C1 segment of cervical spinal cord (tissue), 14 donors: Measurements from ENCODE around the gene PLCH1.

ENCODE experiments used
- DNase-seq, 14 donors: peaks; one replicate each; lab custom pipeline; 2025; lab: John Stamatoyannopoulos, UW

The PLCH1 gene

GRCh38 chr3:155550391-155550790 lies 194.5 kb downstream of the PLCH1 start:
- DNase-seq = no peak

DNA sequence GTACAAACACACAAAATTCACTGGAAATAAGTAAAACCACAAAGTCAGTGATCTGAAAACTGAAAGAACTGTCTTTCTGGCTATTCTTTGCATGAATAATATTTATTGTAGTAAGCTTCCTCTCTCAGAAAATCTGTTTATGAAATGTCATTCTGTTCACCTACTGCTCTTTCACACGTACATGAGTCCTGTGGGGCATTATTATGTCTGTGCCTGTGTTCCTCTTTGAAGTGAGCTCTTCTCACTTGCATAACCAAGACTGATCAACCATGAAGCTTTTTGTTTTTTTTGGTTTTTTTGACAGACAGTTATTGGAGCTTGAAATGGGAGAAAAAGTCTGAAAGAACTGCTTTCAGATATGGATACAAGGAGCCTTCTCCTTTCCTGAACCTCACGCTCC lies 195.8 kb downstream of the PLCH1 start:
- DNase-seq = no peak

DNA sequence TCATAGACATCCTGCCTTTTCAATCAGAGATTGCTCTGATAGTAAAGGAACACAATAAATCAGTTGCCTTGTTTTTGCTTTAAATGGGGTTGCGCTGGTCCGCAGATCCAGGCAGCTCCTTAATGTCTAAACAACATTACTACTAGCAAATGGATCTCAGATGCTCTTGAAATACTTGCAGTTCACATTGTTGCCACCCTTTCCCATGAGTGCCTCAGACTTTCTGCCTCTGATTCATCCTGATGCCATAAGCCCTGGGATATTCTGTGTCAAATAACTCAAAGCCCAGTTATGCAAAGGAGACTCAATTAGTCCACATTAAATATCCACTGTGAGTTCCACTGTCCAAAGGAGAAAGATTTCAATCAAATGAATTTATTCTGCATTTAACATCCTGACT lies 196.7 kb downstream of the PLCH1 start:
- DNase-seq = no peak

- DNase-seq = no peak
Measured at GRCh38 chr3:155535098-155535497, 209.8 kb downstream of the PLCH1 start.

- DNase-seq = no peak
Measured at GRCh38 chr3:155528579-155528978, 216.3 kb downstream of the PLCH1 start.

DNA sequence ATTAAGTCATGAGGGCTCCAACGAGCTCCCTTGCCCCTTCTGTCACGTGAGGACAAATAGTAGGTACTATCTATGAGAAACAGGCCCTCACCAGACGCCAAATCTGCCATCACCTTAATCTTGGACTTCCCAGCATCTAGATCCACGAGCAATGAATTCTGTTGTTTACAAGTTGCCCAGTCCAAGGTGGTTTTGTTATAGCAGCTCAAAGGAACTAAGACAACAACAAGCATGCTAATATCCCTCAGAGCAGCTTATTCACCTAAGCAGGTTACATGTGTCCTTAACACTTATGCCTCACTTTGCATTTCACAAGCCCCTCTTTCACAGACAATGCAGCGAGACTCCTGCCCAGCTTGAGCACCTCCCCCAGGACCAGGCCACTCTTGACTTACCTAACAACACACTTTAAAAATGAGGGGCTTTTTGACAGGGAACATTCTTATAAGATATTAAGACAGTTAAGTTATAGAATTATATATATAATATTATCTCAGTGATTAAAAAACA lies 219.5 kb downstream of the PLCH1 start:
- no peak for DNase-seq

GRCh38 chr3:155520463-155520862 lies 224.4 kb downstream of the PLCH1 start:
- no peak for DNase-seq

DNA sequence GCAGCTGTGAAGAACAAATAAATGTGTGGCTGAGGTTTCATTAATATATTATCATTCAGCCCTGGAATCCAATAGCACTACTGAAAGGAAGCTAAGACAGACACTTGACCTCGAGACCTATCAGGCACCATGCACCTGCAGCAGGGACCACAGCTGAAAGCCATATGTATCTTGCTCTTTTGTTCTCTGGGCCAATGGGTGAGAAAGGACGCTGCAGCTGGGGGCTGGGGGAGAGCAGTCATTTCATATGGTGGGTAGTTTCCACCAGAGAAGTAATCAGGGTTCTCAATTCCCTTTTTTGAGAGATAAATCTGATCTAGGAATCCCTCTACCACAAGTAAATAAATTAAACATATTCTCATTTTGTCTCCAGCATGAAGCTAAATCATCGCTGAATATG lies 225.8 kb downstream of the PLCH1 start:
- no peak for DNase-seq

- no peak for DNase-seq
Measured at GRCh38 chr3:155517903-155518302, 227.0 kb downstream of the PLCH1 start.

- DNase-seq = no peak
Measured at GRCh38 chr3:155516439-155516838, 228.4 kb downstream of the PLCH1 start.

- DNase-seq = no peak
Measured at GRCh38 chr3:155512867-155513261, 232.0 kb downstream of the PLCH1 start.

- no peak for DNase-seq
Measured at GRCh38 chr3:155512175-155512866, 232.6 kb downstream of the PLCH1 start.

DNA sequence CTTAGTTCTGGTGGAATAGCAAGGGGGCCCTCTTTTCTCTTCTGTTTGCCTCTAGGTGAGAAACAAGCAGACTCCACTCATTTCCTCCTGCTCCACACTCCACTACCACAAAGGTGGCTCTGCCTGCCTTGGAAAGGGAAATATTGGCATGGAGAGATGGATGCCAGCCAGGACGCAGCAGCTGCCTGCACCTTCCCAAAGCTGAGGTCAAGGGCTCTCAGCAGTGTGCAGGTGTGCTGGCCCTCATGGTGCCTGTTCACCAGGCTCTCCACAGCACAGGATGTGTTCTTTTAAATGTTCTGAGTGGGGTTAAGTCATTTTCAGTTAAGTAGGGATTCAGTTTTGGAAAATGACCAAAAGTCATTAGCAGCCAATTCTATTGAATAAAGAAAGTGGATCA lies 240.2 kb downstream of the PLCH1 start:
- DNase-seq = no peak

DNA sequence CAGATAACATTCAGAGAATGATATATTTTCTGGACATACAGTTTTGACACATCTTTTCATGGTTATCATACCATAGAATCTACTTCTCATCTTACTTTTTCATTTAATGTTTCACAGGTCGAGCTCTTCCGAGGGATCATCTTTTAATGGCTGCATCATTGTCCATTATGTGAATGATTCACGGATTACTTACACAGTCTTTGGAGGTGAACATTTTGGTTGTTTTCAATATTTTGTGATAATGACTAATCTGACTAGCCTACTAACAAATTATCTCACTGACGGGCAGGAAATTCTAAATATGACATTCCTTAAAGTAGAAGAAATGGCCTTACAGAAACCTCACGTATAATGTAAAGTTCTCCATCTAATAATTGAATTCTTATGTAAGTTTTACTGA lies 242.2 kb downstream of the PLCH1 start:
- DNase-seq = no peak

GRCh38 chr3:155500194-155500818 lies 244.6 kb downstream of the PLCH1 start:
- no peak for DNase-seq

GRCh38 chr3:155497930-155498647 lies 246.8 kb downstream of the PLCH1 start:
- DNase-seq = no peak

DNA sequence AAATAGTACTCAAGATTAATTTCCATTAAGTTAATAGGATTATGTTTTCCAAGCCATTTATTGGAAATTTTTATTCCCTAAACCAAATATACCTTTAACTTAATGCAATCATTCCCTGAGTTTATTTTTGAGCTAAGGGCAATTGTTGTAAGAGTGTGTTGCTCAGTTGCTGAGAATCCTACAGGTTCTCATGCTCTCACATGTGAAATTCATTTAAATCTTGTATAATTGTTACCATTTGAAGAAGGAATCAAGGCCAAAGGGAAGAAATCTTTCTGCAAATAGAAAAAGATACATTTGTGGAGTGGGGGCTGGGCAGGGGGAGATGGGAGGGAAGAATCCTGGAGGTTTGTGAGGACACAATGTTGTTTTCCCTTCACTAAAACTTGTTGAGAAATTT lies 248.7 kb downstream of the PLCH1 start:
- no peak for DNase-seq

- DNase-seq = no peak
Measured at GRCh38 chr3:155495387-155495786, 249.5 kb downstream of the PLCH1 start.

- no peak for DNase-seq
Measured at GRCh38 chr3:155494332-155494731, 250.5 kb downstream of the PLCH1 start.

- no peak for DNase-seq
Measured at GRCh38 chr3:155492841-155493240, 252.0 kb downstream of the PLCH1 start.

GRCh38 chr3:155491696-155492095 lies 253.2 kb downstream of the PLCH1 start:
- no peak for DNase-seq

DNA sequence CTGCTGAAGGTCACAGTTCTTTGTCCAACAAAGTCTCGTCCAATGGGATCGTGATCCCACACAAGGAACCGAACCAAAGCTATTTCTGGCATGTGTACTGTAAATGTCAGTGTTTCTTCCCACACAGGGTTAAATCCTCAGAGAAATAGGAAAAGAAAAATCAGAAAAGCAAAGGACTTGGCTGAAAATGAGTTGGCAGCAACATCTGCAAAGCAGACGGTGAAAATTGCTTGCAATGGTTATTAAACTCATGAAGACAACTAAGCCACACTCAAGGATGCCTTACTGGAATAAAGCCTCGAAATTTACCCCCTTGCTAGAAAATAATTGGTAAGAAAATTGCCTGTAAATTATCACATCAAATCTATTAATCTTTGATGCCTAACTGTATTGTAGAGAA lies 256.2 kb downstream of the PLCH1 start:
- DNase-seq = no peak

GRCh38 chr3:155485897-155486296 lies 259.0 kb downstream of the PLCH1 start:
- DNase-seq = no peak
